HFFc6 (cell line): ENCODE results near the gene BOD1. TPM values are rescaled to one million over a fixed set of nuclear protein-coding genes. Genes with fewer than 3 reads are reported as not detected.
A peak's percentile ranks its signal among the peaks of the same experiment; 100 is the strongest.
"Not testable (repeated sequence)": the region's sequence is repeated elsewhere in the genome, so short reads cannot be mapped to it uniquely, and the experiment has no call there.

Experiments
- DNase-seq: peaks from one replicate; pipeline ENCODE4 v3.0.0-alpha.2; 2018
- H3K27ac Mint-ChIP-seq: 2 replicates; pipeline ENCODE4 v1.8.0; 2020; ENCODE audit warnings: mild to moderate bottlenecking, mixed read lengths
- H3K27me3 Mint-ChIP-seq: 2 replicates; pipeline ENCODE4 v1.8.0; 2021; ENCODE audit warnings: mild to moderate bottlenecking, moderate library complexity, mixed read lengths; ENCODE audit not compliant: insufficient read depth
- H3K36me3 Mint-ChIP-seq: 2 replicates; pipeline ENCODE4 v1.8.0; 2021; ENCODE audit warnings: low read depth, mixed read lengths
- H3K4me1 Mint-ChIP-seq: 2 replicates; pipeline ENCODE4 v1.8.0; 2020; ENCODE audit warnings: low read depth, mixed read lengths
- H3K4me3 Mint-ChIP-seq: 2 replicates; pipeline ENCODE4 v1.8.0; 2020; ENCODE audit warnings: mild to moderate bottlenecking, moderate library complexity, mixed read lengths
- H3K9me3 Mint-ChIP-seq: 2 replicates; pipeline ENCODE4 v1.8.0; 2020; ENCODE audit warnings: mild to moderate bottlenecking, mixed read lengths
- CTCF ChIP-seq: fragments of 200-600 bp; sonication (generic); IDR thresholded peaks from 2 replicates; pipeline ENCODE4 v1.5.0; 2021; ENCODE audit warnings: antibody characterized with exemption, mild to moderate bottlenecking
- total RNA-seq, 6 experiments: library from RNA; stranded (reverse); fragmentation: NEBNext Ultra II Directional; extraction: Animal tissue kit (Norgen Biotek cat#: 25700); gene quantifications; 2 replicates in 1 of 6; 3 replicates in 5 of 6; pipeline ENCODE4 v1.2.3, GENCODE V29; 2021

The BOD1 gene
- total RNA-seq, 6 experiments from 2014 or later, result 47.5 to 52.4 (median 50.9) TPM

- no peak for DNase-seq
- Mint-ChIP-seq H3K4me1 (peaks cover 23% of the 10 kb centered on the region), H3K27me3 (peaks cover 5% of the 10 kb centered on the region), H3K4me3 (no peak overlapping the region), H3K9me3 (peaks cover 57% of the 10 kb centered on the region), H3K27ac (peak overlapping the region; percentile 9; the same call in 1 of the 2 replicates), H3K36me3 (peaks cover 54% of the 10 kb centered on the region)
- TF ChIP-seq CTCF, result no peak
Observed at GRCh38 chr5:173591056-173591514, 25.4 kb downstream of the BOD1 start.

DNA sequence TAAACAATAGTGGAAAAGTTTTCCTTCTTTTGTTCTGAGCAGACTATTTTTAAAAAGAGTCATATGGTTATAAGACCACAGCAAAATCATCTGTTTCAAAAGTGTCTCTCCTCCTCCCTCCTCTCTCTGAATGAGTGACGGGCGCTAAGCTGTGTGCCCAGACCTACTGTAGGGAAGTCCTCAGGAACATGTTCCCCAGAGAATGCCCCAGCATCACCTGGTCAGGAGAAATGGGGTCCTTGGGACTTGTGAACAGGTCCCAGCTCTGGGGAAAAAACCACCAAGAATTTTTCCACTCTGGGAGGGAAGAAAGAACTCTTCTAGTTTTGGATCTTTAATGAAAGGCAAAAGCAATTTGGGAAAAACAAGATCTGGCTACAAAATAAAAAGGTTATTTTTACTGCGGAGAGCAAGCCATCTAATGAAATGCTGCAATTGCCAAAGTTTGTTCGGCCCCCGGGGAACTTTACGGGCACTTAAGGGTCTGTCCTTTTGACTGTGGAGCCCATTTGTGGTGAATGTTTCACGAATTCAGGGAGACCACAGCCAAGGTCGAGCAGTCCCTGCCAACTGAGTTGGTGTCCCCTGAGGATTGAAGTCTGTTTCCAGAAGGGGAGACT is 25.9 kb downstream of the BOD1 start:
- TF ChIP-seq CTCF, result no peak
- Mint-ChIP-seq H3K27me3 (peaks cover 5% of the 10 kb centered on the region), H3K9me3 (peaks cover 63% of the 10 kb centered on the region), H3K4me3 (no peak overlapping the region), H3K36me3 (peaks cover 54% of the 10 kb centered on the region), H3K4me1 (peaks cover 23% of the 10 kb centered on the region), H3K27ac (no peak overlapping the region)
- DNase-seq, result no peak

- not testable (repeated sequence) for H3K4me3 Mint-ChIP-seq, H3K27ac Mint-ChIP-seq, H3K27me3 Mint-ChIP-seq, DNase-seq
- peaks cover 35% of the 10 kb centered on the region for H3K36me3 Mint-ChIP-seq
- H3K4me1 Mint-ChIP-seq, result peaks cover 21% of the 10 kb centered on the region
- H3K9me3 Mint-ChIP-seq, result peaks cover 37% of the 10 kb centered on the region
Observed at GRCh38 chr5:173586133-173586532, 30.3 kb downstream of the BOD1 start.

DNA sequence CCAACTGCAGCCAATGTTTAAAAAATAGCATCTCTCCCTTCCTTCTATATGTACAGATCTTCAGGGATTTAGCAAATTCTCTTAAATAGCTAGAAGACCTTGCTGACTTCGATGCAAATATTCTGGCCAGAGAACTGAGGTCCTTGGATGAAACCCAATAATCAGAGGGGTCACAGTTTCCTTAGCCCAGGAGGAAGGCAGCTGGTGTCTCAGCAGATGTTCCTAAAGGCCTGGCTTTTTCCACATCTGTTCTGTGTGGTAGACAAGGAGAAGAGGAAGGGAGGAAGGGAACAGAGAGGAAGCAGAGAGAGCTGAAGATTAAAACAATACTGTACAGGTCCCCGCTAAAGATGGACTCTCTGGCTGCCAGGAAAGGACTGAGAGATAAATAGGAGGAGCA is 33.1 kb downstream of the BOD1 start:
- peaks cover 9% of the 10 kb centered on the region for H3K27me3 Mint-ChIP-seq
- H3K36me3 Mint-ChIP-seq, result peaks cover 27% of the 10 kb centered on the region
- no peak overlapping the region for H3K4me3 Mint-ChIP-seq
- no peak overlapping the region for H3K27ac Mint-ChIP-seq
- DNase-seq, result no peak
- no peak for TF ChIP-seq CTCF
- H3K4me1 Mint-ChIP-seq, result peaks cover 18% of the 10 kb centered on the region
- peaks cover 32% of the 10 kb centered on the region for H3K9me3 Mint-ChIP-seq

GRCh38 chr5:173582216-173583111 is 34.0 kb downstream of the BOD1 start:
- Mint-ChIP-seq H3K4me1 (peaks cover 18% of the 10 kb centered on the region), H3K36me3 (peaks cover 19% of the 10 kb centered on the region), H3K27me3 (peaks cover 9% of the 10 kb centered on the region), H3K27ac (no peak overlapping the region), H3K4me3 (no peak overlapping the region), H3K9me3 (peaks cover 32% of the 10 kb centered on the region)
- DNase-seq, result no peak
- TF ChIP-seq CTCF, result no peak
